Measurements from ENCODE around the gene SYNE1. TPM values are rescaled to one million over a fixed set of nuclear protein-coding genes. Genes with fewer than 3 reads are reported as not detected.

SYNE1 gene
- total and polyA plus RNA-seq, 9 donors, result 70.4 to 279 (median 154) TPM

GRCh38 chr6:152478377-152479010 lies 158.7 kb downstream of the SYNE1 start:
- Histone ChIP-seq H3K36me3 (no peaks in the 10 kb centered on the region), H3K27ac (no peak overlapping the region), H3K4me1 (ENCODE audit: insufficient read depth) (no peaks in the 10 kb centered on the region), H3K9me3 (no peaks in the 10 kb centered on the region), H3K27me3 (no peaks in the 10 kb centered on the region), H3K4me3 (no peak overlapping the region)
- no peak for DNase-seq
- TF ChIP-seq POLR2A (IDR thresholded peaks at IDR 0.05) (no peak), CTCF (IDR thresholded peaks at IDR 0.05) (no peak)
- intact Hi-C loops (cut with DNase I), result no loop called here
- WGBS, 3 donors, result 93 to 94% (median 94%) methylated on average over 11 of the region's 11 CpGs

GRCh38 chr6:152474354-152474753 lies 162.8 kb downstream of the SYNE1 start:
- Histone ChIP-seq H3K4me1 (ENCODE audit: insufficient read depth) (no peaks in the 10 kb centered on the region), H3K36me3 (no peaks in the 10 kb centered on the region), H3K4me3 (no peak overlapping the region), H3K9me3 (no peaks in the 10 kb centered on the region), H3K27ac (no peak overlapping the region), H3K27me3 (no peaks in the 10 kb centered on the region)
- intact Hi-C loops (cut with DNase I), result no loop called here
- 86 to 92% (median 88%) methylated on average over 1 of the region's 1 CpG for WGBS, 3 donors
- TF ChIP-seq EP300 (IDR thresholded peaks at IDR 0.05) (no peak), CTCF (IDR thresholded peaks at IDR 0.05) (no peak), POLR2A (IDR thresholded peaks at IDR 0.05) (no peak)
- no peak for DNase-seq

GRCh38 chr6:152472325-152472724 lies 164.8 kb downstream of the SYNE1 start:
- WGBS, 3 donors, result 82 to 88% (median 87%) methylated on average over 7 of the region's 7 CpGs
- Histone ChIP-seq H3K4me1 (ENCODE audit: insufficient read depth) (no peaks in the 10 kb centered on the region), H3K4me3 (no peak overlapping the region)

GRCh38 chr6:152471456-152472265 lies 165.5 kb downstream of the SYNE1 start:
- no peak for DNase-seq
- intact Hi-C loops (cut with DNase I), result no loop called here
- no peak overlapping the region for H3K27ac ChIP-seq
- H3K4me3 ChIP-seq, result no peak overlapping the region
- no peaks in the 10 kb centered on the region for H3K27me3 ChIP-seq
- H3K36me3 ChIP-seq, result no peaks in the 10 kb centered on the region
- H3K4me1 ChIP-seq (ENCODE audit: insufficient read depth), result no peaks in the 10 kb centered on the region
- H3K9me3 ChIP-seq, result no peaks in the 10 kb centered on the region
- WGBS, 3 donors, result 50 to 62% (median 51%) methylated on average over 11 of the region's 11 CpGs
- no peak for TF ChIP-seq EP300 (IDR thresholded peaks at IDR 0.05)

More at GRCh38 chr6:152472325-152472724, 164.8 kb downstream of the SYNE1 start:
- no peaks in the 10 kb centered on the region for H3K9me3 ChIP-seq
- no peak overlapping the region for H3K27ac ChIP-seq
- no peak for DNase-seq
- intact Hi-C loops (cut with DNase I), result no loop called here
- no peaks in the 10 kb centered on the region for H3K27me3 ChIP-seq
- TF ChIP-seq CTCF (IDR thresholded peaks at IDR 0.05), result no peak
- TF ChIP-seq EP300 (IDR thresholded peaks at IDR 0.05), result no peak
- no peak for TF ChIP-seq POLR2A (IDR thresholded peaks at IDR 0.05)
- no peaks in the 10 kb centered on the region for H3K36me3 ChIP-seq

- Histone ChIP-seq H3K27me3 (no peaks in the 10 kb centered on the region), H3K4me1 (ENCODE audit: insufficient read depth) (no peaks in the 10 kb centered on the region), H3K9me3 (no peaks in the 10 kb centered on the region), H3K27ac (no peak overlapping the region), H3K4me3 (no peak overlapping the region), H3K36me3 (no peaks in the 10 kb centered on the region)
- intact Hi-C loops (cut with DNase I), result no loop called here
- TF ChIP-seq POLR2A (IDR thresholded peaks at IDR 0.05), result no peak
- TF ChIP-seq CTCF (IDR thresholded peaks at IDR 0.05), result no peak
- TF ChIP-seq EP300 (IDR thresholded peaks at IDR 0.05), result no peak
- WGBS, 3 donors, result 65 to 78% (median 69%) methylated on average over 7 of the region's 7 CpGs
- DNase-seq, result no peak
Measured at GRCh38 chr6:152463164-152463563, 174.0 kb downstream of the SYNE1 start.

Data from ovary (tissue), 9 donors.